RKO (cell line): ENCODE results near the gene MPV17L.
"Not testable (repeated sequence)": the region's sequence is repeated elsewhere in the genome, so short reads cannot be mapped to it uniquely, and the experiment has no call there.

Source experiments
- DNase-seq: peaks from one replicate; pipeline ENCODE4 v3.0.0-alpha.2; 2016; ENCODE audit warnings: low spot score

The MPV17L gene

DNA sequence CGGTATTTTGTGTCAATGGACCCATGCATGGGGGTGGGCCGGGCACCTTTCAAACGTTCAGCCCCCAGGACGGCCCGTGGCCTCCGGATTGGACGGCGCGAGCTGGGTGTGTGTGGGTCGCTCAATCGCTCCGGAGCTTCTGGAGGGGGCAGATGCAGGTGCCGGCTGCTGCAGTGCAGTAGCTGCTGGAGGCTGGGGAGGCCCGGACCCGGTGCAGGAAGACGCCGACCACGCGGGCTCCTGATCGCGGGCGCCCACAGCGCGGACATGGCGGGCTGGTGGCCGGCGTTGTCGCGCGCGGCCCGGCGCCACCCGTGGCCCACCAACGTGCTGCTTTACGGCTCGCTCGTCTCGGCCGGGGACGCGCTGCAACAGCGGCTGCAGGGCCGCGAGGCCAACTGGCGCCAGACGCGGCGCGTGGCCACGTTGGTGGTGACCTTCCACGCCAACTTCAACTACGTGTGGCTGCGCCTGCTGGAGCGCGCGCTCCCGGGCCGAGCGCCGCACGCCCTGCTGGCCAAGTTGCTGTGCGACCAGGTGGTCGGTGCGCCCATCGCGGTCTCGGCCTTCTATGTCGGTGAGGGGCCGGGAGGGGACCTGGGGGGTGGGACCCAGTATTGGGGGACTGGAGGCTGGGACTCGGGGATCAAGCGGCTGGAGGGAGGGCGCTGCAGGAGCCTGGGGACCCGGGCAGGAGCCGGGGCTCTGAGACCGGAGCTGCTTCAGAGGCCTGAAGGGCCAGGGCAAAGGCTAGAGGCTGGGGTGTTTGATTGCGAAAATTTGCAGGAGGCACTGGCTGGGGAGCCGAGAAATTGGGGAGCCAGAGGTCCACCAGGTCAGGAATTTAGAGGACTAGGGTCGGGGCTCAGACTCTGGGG is at the start of gene MPV17L:
Gene MPV17L (plus strand): TSS at position 124 of the 878 bp plus-strand sequence. CDS start 144 bp downstream, at position 268.
- not testable (repeated sequence) for DNase-seq

DNA sequence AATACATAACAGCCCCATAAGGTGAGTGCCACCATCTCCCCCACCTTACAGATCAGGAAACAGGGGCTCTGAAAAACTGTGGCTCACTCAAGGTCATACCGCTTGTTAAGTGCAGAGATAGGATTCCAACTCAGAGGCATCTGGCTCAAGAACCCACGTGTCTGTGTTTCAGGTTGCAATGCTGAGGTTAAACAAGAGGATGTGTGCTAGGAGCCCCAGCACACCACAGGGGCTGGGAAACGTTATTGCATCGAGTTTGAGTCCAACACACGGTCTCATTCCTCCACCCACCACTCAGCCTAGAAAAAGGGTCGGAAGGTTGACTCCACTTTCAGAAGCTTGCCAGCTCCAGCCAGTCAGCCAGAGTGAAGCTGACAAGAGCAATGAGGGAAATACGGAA is 46.8 kb upstream of the MPV17L start:
- DNase-seq: not testable (repeated sequence)

DNA sequence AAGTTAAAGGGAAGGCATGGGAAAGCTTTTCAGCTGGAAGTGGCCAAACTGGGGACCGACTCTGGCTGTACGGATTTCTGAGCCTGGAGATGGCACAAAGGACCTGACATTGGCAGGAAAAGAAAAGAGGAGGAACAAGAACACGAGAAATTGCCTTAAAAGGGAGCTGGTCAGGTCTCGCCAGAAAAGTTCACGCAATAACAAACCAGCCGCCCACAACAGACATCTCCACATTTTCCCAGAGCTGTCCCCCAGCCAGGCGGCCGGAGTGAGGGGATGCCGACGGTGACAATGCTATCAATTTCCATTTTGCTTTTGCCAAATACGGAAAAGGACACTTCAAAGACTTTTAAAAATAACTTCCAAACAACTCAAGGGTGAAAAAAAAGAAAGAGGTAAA is 44.3 kb upstream of the MPV17L start:
- not testable (repeated sequence) for DNase-seq

DNA sequence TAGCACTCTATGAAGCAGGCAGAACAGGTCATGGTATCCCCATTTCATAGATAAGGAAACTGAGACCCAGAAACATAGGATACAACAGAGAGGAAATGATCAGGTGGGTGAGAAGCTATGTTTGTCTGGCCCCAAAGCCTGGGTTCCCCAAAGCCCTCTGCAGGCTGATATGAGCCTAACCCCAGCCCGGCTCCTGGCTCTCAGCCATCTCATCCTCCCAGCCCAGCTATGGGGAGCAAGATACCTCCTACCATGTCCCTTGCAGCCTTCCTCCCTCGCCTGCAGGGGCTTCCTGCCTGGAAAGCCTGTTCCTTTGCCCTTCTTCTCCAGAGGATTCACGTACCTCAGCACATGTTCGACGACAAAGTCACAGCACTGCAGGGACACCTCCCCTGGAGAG is 43.8 kb upstream of the MPV17L start:
- DNase-seq: not testable (repeated sequence)

DNA sequence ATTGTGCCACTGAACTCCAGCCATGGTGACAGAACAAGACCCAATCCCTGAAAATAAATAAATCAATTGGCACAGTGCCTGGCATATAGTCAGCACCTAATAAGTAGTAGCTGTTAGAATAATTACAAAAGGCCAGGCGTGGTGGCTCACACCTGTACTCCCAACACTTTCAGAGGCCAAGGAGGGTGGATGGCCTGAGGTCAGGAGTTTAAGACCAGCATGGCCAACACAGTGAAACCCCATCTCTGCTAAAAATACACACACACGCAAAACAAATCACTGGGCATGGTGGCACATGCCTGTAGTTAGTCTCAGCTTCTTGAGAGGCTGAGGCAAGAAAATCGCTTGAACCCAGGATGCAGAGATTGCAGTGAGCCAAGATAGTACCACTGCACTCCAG is 42.7 kb upstream of the MPV17L start:
- not testable (repeated sequence) for DNase-seq

DNA sequence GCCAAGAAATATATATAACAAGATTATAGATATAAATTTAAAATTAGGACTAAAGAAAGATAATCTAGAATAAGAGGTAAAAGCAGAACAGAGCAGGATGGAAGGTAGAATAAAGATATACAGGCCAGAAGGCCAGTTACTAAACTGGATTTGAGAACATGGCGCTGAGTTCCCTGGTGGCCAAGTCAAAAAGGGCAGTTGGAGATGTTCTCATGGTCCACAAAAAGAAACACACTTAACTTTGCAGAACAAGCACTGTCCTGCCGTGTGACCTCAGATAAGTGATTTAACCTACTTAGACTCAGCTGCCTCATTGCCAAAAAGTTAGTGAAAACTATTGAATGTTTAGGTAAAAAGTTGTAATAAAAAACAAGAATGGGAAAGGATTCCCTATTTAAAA is 40.7 kb upstream of the MPV17L start:
- DNase-seq: not testable (repeated sequence)

DNA sequence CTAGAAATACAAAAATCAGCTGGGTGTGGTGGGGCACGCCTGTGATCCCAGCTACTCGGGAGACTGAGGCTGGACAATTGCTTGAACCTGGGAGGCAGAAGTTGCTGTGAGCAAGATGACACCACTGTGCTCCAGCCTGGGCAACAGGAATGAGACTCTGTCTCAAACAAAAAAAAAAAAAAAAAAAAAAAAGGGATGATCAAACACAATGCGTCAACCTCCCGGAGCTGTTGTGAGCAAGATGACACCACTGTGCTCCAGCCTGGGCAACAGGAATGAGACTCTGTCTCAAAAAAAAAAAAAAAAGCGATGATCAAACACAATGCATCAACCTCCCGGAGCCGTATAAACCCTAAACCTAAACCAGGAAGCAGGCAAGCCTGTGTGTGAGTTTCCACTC is 38.1 kb upstream of the MPV17L start:
- not testable (repeated sequence) for DNase-seq

DNA sequence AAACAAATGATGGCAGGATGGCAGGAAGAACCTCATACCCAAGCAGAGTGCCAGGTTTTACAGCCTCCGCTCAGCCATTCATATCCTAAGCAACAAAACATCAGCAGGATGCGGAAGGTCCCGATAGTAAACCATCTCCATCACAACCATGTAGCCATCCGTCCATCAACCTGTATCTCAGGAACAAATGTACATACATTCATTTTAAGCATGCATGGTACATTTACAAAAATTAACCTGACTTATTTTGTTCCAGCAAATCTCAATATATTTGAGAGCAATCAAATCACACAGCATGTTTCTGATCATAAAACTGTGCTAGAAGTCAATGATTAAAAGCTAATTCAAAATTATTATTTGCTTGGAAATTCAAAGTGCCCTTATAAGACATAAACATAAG is 17.4 kb upstream of the MPV17L start, which contains the start of gene NPIPA5:
Gene NPIPA5 (minus strand): TSS at position 101 of the 400 bp plus-strand sequence. CDS start 0 bp downstream, at position 101.
- DNase-seq: not testable (repeated sequence)

DNA sequence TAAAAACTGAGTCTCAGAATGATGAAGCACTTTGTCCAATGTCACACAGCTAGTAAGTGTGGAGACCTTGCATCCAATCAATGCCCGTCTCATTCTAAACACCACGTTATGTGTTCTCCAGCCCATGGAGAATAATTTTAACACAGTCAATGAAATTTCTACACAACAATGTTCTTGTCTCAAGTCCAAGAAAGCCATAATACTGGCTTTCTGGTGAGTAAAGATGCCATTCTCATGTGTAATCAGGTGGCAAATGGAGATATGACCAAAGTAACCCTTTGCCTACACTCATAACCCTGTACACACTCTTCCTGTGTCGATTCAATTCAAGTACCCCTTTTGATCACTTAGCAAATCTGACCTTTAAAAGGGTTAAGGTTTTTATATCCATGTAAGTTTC is 12.7 kb upstream of the MPV17L start:
- peak; percentile 24 for DNase-seq

DNA sequence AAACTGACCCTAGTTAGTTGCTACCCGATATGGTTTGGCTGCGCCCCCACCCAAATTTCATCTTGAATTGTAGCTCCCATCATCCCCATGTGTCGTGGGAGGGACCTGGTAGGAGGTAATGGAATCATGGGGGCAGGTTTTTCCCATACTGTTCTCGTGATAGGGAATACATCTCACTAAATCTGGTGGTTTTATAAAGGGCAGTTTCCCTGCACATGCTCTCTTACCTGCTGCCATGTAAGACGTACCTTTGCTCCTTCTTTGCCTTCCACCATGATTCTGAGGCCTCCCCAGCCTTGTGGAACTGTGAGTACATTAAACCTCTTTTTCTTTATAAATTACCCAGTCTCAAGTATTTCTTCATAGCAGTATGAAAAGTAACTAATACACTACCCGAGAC is 7.5 kb upstream of the MPV17L start:
- DNase-seq: not testable (repeated sequence)

DNA sequence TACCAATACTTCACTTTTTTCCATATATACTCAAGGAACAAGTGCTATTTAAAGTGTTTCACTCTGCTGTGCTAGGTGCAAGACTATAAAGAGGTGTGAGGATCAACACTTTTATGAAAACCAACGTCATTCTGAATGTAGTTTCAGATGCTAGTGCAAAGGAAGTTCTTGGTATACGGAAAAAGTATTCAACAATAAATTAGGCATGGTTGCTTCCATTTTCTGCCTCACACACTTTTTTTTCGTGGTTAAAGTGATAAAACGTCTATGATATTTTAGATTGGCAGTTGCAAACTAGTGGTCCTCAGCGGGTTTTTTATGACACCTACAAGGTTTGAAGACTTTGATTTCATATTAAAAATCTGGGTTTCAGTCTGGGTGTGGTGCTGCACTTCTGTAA is 5.6 kb upstream of the MPV17L start:
- not testable (repeated sequence) for DNase-seq

DNA sequence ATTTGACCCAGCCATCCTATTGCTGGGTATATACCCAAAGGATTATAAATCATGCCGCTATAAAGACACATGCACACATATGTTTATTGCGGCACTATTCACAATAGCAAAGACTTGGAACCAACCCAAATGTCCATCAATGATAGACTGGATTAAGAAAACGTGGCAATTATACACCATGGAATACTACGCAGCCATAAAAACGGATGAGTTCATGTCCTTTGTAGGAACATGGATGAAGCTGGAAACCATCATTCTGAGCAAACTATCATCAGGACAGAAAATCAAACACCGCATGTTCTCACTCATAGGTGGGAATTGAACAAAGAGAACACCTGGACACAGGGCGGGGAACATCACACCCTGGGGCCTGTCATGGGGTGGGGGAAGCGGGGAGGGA is 2.5 kb upstream of the MPV17L start:
- not testable (repeated sequence) for DNase-seq

DNA sequence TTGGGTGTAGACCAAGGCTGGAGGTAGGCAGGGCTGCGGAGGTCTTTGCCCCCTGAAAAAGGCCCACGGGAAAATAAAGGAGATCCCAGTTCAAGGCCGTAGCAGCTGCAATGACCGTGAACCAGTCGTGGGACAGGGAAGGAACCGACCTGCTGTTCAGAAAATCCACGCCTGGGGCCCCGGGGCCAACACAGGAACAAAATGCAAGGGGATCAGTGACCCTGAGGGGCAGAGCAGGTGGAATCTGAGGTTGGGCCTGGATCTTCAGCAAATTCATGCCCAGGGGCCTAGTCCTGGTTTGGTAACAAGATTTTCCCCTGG is 915 bp downstream of the MPV17L start:
- DNase-seq: not testable (repeated sequence)

DNA sequence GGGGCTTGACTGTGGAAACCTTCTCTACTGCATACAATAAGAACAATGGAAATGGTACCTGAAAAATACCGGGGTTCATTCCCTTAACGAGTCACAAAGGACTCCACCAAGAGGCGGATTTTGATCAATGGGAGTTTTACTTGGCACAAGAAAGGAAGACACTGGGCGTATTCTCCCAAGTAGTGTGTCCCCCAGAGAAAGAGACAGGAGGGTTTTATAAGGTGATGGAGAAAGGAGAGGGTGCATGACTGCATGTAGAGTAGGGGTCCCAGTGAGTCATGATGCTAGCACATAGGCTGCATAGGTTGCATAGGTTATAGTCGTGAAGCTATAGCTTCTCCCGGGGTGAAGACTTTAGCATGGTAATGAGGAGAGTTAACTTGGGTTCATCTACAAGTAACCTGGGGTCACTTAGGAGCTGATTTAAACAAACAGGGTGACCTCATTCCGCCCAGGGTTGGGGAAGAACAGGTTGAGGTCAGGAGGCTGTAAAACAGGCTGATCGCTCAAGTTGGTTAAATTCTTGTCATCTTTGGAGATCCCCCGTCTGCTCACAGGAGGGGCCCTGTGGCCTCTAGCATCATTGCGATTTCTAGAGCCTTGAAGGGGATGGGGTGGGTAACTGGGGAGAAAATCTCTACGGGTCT is 1.5 kb downstream of the MPV17L start:
- no peak for DNase-seq

DNA sequence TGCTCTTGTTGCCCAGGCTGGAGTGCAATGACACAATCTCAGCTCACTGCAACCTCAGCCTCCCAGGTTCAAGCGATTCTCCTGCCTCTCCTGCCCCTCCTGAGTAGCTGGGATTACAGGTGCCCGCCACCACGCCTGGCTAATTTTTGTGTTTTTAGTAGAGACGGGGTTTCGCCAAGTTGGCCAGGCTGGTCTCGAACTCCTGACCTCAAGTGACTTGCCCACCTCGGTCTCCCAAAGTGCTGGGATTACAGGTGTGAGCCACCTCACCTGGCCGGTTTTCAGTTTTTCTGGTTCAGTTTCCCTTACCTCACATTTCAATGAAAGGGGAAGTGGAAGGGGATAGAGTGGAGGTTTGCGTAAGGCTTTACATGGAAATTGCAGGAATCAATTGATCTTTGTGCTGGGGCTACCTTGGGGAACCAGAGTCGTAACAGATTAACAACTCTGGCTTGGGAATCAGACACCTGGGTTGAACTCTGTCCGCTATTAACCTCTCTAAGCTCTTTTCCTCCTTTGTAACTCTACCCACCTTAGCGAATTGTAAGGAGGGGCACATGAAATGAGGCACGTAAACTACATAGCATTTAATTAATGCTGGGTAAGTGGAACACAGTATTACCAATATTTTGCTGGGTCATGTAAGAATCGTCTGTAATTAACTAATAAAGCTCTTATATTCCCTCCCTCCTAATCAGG is 3.2 kb downstream of the MPV17L start:
- no peak for DNase-seq

DNA sequence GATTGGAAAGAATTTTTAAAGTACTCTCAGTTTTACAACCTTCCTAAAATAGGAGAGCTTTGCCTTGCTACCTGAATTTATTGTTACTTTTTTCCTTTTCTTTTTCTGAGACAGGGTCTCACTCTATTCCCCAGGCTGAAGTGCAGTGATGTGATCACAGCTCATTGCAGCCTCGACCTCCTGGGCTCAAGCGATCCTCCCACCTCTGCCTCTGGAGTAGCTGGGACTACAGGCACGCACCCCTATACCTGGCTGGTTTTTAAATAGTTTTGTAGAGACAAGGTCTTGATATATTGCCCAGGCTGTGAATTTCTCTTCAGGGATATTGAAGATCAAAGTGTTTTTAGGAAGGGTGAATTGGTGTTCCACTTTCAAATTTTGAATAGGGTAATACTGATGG is 3.8 kb downstream of the MPV17L start:
- no peak for DNase-seq

DNA sequence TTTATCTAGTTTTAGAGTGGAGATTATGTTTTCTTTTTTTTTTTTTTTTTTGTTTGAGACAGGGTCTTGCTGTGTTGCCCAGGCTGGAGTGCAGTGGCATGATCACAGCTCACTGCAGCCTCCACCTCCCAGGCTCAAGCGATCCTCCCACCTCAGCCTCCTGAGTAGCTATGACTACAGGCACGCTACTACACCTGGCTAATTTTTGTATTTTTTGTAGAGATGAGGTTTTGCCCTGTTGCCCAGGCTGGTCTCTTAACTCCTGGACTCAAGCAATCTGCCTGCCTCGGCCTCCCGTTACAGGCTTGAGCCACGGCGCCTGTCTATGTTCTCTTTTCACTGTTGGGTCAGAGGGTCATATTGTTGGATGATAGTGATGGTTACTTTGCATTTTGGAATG is 4.8 kb downstream of the MPV17L start:
- not testable (repeated sequence) for DNase-seq

DNA sequence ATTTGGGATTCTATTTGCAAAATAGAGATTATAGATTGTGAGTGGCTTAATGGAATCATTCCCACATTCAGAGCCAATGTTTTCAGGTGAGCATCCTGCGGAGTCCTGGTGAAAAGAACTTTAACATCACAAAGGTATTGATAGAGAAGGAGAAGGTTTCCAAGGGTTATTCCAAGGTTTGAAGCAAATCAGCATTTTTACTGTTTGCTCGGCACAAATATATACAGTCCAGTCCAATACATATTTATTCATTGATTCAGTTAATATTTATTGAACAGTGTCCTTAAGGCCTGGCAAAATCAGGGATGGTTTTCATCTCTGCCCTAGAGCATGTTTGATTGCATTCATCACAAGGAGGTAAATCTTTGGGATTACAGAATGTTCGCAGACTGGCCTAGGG is 6.4 kb downstream of the MPV17L start:
- DNase-seq: no peak

DNA sequence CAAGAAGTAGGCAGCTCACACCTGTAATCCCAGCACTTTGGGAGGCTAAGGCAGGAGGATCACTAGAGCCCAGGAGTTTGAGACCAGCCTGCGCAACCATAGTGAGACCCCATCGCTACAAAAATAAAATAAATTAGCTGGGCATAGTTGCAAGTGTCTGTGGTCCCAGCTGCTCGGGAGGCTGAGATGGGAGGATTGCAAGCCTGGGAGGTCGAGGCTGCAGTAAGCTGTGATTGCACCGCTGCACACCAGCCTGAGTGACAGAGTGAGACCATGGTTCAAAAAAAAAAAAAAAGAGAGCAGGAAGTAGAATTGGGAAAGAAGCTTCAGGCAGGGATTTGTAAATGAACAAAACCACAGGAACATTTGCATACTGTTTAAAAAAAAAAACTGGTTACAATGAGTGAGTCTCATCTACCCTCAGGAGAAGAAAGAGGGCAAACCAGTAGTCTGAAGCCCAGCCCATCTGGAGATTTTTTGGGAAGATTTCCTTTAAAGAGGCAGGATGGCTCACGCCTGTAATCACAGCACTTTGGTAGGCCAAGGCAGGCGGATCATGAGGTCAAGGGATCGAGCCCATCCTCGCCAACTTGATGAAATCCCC is 7.9 kb downstream of the MPV17L start:
- DNase-seq: no peak

DNA sequence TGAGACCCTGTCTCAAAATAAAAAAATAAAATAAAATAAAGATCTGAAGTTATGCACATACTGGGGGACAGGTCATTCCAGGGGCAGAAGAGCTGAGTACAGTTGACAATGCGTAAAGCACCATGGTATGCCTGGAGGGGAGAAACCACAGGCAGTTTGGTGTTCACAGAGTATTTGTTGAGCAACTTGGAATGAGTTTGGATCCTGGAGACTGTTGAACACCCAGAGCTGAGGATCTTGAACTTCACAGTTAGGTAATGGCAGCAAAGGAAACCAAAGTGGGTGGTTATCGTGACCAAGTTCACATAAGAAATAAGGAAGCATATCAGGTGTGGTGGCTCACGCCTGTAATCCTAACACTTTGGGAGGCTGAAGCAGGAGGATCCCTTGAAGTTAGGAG is 8.5 kb downstream of the MPV17L start:
- not testable (repeated sequence) for DNase-seq

DNA sequence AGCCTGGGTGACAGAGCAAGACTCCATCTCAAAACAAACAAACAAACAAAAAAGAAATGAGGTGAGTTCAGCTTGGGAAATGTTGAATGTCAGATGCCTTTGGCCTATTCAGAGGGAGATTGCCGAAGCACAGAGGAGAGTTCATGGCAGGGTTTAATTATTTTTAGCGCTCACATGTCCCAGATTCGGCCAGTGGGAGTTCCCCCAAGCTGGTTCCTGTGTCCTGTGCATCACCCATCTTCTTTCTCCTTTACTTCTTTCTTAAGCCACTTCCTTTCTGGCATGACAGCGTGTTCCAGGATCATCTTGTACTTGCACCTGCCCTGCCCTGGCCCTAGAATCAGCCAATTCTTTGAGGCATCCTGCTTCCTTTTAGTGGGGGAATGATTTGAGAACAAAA is 9.2 kb downstream of the MPV17L start:
- DNase-seq: no peak

DNA sequence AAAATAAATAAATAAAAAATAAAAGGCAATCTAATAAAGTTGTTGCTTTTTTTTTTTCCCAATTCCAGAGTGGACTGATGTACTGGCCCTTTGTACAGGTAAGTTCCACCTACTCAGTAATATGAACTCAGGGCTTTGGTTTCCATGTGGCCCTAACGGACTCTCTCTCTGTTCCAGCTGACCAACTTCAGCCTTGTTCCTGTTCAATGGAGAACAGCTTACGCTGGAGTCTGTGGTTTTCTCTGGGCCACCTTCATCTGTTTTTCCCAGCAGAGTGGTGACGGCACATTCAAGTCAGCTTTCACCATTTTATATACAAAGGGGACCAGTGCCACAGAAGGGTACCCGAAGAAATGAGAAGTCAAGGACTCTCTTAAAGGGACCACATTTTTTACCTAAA is 12.2 kb downstream of the MPV17L start:
- not testable (repeated sequence) for DNase-seq
